HG03565 (cell line): ENCODE data around the gene LTC4S.
"Not testable (repeated sequence)": the region's sequence is repeated elsewhere in the genome, so short reads cannot be mapped to it uniquely, and the experiment has no call there.

Experiments used
- ATAC-seq: cut with Tn5 transposase; IDR thresholded peaks from one replicate; pipeline ENCODE4 v1.9.1; 2021; ENCODE audit warnings: mild to moderate bottlenecking, moderate library complexity; ENCODE audit not compliant: unreplicated experiment

The LTC4S gene

GRCh38 chr5:179769271-179769670 lies 24.5 kb upstream of the LTC4S start:
- no peak for ATAC-seq

DNA sequence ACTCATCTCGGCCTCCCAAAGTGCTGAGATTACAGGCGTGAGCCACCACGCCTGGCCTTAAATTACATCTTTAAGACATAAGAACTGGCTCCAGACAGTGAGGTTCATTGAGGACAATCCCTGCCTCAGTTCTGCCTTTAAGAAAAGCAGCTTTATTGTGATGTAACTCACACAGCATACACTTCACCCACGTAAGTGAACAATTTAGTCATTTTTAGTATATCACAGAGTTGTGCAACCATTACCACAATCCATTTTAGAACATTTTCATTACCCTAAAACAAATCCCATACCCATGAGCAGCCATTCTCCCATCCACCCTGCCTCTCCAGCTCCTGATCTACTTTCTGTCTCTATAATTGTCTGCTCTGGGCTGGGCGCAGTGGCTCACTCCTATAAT lies 24.0 kb upstream of the LTC4S start:
- ATAC-seq, result no peak

DNA sequence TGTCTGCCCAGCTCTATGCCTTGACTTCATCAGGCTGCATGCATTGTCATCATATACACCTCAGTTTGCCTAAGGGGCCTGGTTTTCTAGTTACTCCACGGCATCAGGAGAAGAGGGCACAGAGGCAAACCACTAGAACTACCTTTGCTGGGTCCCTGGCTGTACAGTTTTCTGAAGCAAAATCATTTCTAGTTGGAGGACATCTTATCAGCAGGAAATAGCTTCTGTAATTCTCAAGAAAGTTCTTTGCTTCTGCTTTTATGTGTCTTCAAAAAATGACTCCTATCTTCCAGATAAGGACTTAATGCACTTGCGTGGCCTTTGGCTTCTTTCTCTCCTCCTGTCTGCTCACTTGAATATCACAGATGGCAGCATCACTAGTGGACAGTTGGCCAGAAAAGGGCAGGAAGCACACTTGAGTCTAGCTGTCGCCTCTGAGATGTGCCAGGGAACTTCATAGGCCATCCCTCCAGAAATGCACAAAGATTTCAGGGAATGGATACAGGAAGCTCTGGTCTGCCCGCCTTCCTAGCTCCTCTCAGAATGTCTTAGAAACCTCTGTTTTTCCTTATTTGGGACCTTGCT lies 22.4 kb upstream of the LTC4S start:
- ATAC-seq, result no peak

- no peak for ATAC-seq
Observed at GRCh38 chr5:179772351-179772750, 21.4 kb upstream of the LTC4S start.

DNA sequence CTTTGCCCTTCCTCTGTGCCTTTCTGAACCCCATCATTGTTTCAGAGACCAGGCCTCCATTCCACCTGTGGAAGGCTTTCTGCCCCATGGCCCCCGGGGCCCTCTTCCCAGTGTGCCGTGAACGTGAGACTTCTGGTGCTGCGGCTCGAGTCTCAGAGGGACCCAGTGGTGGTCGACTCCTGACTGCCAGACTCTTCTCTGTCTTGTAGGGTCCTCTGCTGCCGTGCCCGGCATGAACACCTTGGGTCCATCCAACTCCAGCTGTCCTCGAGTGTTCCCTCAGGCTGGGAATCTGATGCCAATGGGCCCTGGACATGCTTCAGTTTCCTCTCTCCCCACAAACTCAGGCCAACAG lies 20.1 kb upstream of the LTC4S start:
- no peak for ATAC-seq

DNA sequence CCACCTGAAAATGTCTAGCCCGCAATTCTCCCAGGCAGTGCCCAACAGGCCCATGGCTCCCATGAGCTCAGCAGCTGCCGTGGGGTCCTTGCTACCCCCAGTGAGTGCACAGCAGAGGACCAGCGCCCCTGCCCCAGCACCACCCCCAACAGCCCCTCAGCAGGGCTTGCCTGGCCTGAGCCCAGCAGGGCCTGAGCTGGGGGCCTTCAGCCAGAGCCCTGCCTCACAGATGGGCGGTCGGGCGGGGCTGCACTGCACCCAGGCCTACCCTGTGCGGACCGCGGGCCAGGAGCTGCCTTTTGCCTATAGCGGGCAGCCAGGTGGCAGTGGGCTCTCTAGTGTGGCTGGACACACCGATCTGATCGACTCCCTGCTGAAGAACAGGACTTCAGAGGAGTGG lies 19.3 kb upstream of the LTC4S start:
- no peak for ATAC-seq

- no peak for ATAC-seq
Observed at GRCh38 chr5:179776411-179776938, 17.3 kb upstream of the LTC4S start.

DNA sequence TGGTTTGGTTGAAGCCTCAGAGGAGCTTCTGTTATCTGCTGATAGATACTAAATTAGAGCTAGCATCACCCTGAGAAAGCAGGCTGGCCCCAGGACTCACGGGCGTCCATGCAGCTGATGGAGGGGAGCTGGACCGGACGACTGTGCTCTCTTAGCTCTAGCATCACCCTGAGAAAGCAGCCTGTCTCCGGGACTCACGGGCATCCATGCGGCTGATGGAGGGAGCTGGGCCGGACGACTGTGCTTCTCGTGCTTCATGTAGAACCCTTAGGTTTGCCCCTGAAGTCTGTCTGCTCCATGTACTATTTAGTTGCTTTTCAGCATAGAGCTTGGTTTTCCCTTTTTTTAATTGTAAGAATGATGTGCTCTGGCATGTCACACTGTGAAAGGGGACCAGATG lies 16.3 kb upstream of the LTC4S start:
- no peak for ATAC-seq

GRCh38 chr5:179777909-179778308 lies 15.9 kb upstream of the LTC4S start:
- no peak for ATAC-seq

- no peak for ATAC-seq
Observed at GRCh38 chr5:179778591-179778990, 15.2 kb upstream of the LTC4S start.

GRCh38 chr5:179779826-179780225 lies 14.0 kb upstream of the LTC4S start:
- no peak for ATAC-seq

DNA sequence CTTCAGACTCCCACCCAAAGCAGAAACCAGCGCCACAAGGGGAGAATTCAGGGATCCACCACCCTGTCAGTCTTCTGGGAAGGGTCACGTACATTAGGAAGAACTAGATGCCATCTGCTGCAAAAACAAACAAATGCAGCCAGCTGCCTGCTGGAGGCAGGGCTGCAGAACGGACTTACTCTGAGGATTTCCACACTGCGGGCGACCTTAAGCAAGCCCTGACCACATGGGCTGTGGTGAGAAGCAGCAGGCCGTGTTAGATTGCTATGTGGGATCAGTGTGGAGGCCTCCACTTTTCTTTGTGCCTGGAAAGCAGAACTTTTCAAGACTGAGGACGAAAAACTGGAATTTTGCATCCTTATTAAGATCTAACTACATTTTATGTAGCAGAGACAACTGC lies 13.4 kb upstream of the LTC4S start:
- no peak for ATAC-seq

GRCh38 chr5:179781846-179782245 lies 11.9 kb upstream of the LTC4S start:
- ATAC-seq, result no peak

- ATAC-seq, result no peak
Observed at GRCh38 chr5:179783128-179783527, 10.7 kb upstream of the LTC4S start.

DNA sequence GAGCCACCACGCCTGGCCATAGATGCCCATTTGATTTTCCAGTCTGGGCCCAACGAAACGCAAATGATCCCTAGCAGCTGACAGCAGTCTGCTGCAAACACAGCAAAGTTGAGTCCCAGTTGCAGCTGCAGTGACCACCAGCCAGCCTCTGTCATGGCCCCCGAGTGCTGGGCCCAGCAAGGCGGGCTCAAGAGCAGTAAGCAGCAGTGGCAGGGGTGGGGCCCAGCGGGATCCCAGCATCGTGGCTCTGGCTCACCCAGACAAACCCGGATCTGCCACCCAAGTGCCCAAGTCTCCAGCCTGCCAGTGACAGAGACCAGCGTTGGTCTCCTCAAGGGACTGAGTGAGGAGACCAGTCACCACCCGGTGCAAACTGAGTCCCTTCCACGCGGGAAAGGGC lies 6.9 kb upstream of the LTC4S start:
- no peak for ATAC-seq

GRCh38 chr5:179788193-179788854 lies 5.5 kb upstream of the LTC4S start:
- ATAC-seq, result no peak

- not testable (repeated sequence) for ATAC-seq
Observed at GRCh38 chr5:179789278-179789677, 4.5 kb upstream of the LTC4S start.

DNA sequence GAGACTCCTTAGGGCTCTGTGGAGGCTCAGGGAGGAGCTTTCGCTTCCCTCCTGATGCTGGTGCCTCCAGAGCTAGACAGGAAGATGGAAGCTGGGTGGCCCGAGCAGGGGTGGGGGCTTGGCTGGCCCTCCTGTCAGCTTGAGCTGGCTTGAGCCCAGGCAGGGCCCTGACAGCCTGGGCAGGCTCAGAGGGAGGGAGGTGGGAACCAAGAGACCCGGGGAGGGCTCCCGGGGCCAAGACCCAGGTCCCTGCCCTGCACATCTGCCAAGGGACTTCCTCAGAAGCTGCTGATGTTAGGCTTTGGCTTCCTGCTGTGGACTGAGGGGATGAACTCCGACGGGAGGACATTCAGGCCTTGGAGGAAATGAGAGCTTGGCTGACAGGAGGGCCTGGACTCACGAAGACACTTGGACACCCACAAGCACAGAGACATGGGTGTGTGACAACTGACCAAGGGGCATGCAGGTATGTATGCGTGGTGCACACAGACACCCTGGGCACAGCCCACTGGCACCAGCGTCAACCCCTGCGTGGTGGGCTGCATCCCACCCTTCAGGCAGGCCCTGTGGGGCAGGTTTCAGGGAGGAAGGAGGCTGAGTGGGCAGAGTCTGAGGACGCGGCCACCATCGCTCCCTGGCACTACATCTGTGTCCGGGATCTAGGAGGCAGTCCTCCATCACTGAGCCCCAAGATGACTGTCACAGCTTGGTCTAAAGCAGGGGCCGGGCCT lies 1.7 kb upstream of the LTC4S start:
- no peak for ATAC-seq

GRCh38 chr5:179792612-179793467 lies 946 bp upstream of the LTC4S start:
- no peak for ATAC-seq

DNA sequence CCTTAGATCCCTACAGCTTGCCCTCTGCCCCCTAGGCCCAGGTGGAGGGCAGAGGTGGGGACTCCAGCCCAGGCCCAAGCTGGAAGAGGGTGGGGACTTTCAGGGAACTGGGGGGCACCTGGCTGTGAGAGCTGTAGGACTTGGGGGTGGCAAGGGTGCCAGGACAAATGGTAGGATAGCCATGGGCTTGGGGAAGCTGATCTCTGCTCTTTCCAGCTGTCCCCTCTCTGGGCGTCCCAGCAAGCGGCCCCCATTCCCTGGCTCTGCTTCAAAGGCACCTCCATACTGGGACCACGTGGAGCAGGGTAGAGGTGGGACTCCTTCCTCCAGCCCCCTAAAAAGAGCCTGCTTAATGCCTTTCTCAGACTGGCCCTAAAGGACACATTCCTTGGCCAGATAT lies 385 bp downstream of the LTC4S start:
- no peak for ATAC-seq

- no peak for ATAC-seq
Observed at GRCh38 chr5:179794575-179794974, 789 bp downstream of the LTC4S start.
